Measurements from ENCODE around the gene WASHC4. TPM values are rescaled to one million over a fixed set of nuclear protein-coding genes. Genes with fewer than 3 reads are reported as not detected.

Gene WASHC4, protein sequence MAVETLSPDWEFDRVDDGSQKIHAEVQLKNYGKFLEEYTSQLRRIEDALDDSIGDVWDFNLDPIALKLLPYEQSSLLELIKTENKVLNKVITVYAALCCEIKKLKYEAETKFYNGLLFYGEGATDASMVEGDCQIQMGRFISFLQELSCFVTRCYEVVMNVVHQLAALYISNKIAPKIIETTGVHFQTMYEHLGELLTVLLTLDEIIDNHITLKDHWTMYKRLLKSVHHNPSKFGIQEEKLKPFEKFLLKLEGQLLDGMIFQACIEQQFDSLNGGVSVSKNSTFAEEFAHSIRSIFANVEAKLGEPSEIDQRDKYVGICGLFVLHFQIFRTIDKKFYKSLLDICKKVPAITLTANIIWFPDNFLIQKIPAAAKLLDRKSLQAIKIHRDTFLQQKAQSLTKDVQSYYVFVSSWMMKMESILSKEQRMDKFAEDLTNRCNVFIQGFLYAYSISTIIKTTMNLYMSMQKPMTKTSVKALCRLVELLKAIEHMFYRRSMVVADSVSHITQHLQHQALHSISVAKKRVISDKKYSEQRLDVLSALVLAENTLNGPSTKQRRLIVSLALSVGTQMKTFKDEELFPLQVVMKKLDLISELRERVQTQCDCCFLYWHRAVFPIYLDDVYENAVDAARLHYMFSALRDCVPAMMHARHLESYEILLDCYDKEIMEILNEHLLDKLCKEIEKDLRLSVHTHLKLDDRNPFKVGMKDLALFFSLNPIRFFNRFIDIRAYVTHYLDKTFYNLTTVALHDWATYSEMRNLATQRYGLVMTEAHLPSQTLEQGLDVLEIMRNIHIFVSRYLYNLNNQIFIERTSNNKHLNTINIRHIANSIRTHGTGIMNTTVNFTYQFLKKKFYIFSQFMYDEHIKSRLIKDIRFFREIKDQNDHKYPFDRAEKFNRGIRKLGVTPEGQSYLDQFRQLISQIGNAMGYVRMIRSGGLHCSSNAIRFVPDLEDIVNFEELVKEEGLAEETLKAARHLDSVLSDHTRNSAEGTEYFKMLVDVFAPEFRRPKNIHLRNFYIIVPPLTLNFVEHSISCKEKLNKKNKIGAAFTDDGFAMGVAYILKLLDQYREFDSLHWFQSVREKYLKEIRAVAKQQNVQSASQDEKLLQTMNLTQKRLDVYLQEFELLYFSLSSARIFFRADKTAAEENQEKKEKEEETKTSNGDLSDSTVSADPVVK
- total RNA-seq (10 to 100 TPM; 43.2 to 76.8 (median 53.0) TPM), polyA plus RNA-seq (10 to 100 TPM; 31.0 to 36.4 TPM), total RNA-seq (83.1 reads per million, percentile 81 among the genes with 10 or more reads in this experiment)

DNA sequence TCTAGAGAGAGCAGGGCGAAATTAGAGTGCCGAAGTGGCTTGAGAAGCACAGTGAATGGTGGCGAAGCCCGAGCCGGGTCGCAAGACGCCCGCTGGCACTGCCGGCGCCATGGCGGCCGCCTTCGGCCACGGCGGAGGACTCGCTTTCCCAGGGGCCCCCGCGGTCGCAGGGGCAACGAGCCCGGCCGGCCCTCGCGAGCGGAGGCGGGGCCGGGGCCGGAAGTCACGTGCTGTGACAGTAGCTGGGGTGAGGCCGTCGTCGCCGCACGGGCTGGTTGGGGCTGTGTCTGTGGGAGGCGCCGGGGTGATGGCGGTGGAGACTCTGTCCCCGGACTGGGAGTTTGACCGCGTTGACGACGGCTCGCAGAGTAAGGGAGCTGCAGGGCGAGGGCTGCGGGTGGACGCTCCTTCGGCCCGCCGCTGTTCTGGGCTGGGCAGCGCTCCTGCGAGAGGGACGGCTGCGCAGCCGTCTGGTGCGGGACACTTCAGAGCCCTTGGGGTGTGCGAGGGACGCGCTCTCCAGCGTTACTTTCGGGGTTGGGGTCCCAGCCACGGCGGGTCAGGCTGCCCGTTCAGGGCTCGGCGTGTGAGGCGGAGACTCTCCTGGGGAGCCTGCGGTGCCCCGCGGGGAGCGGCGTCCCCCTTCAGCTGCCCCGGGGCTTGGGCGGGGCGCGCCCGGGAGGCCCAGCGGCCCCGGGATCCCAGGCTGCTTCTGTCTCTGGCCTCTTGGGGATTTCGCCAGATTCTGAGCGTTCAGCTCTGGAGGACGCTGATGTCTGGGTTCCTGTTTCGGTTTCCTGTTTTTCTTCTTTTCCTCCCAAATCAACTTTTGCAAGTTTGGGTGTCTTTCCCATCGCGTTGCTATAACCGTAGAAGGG lies at the start of gene WASHC4:
WASHC4 (plus strand) TSS at position 238 of the 878 bp plus-strand sequence; CDS start at position 308, 70 bp downstream.
- peak within 1 kb of the TSS; percentile 77 to 96 (median 95) for H3K27ac Mint-ChIP-seq
- Histone ChIP-seq H3K9me3 (ENCODE audit: control insufficient read depth in 2 of 3, low read length in 3 of 3) (no peaks in the 10 kb centered on the region), H3K36me3 (ENCODE audit: control insufficient read depth in 2 of 3, insufficient read depth in 3 of 3, low read length in 3 of 3) (peaks cover 0 to 8% (median 4%) of the 10 kb centered on the region in 3 experiments), H3K4me1 (ENCODE audit: control insufficient read depth in 2 of 2, insufficient read depth in 2 of 2, low read length in 2 of 2) (peaks cover 13 to 16% of the 10 kb centered on the region in 2 donors), H3K27me3 (ENCODE audit: control insufficient read depth in 2 of 2, insufficient read depth in 2 of 2, low read length in 2 of 2) (no peaks in the 10 kb centered on the region), H3K27ac (ENCODE audit: low read depth, low read length) (peak within 1 kb of the TSS; percentile 93), H3K4me3 (ENCODE audit: low read length) (peak within 1 kb of the TSS; percentile 68)
- intact Hi-C loops (cut with micrococcal nuclease) = loop anchor here (1.0 to 10.0 kb wide), 30 partner anchors 10 to 1987 kb away; partner anchors contain the start of genes ALDH1L2 (in 2 of the 2), C12orf75 (in 2 of the 2), EID3 (in 2 of the 2) and HCFC2 (in 2 of the 2)
- peaks cover 20 to 45% (median 38%) of the 10 kb centered on the region in 7 donors for H3K4me1 Mint-ChIP-seq
- ATAC-seq (peak; percentile 99), DNase-seq (peak; percentile 87 to 97 (median 90))
- peaks cover 0 to 6% (median 0%) of the 10 kb centered on the region in 11 donors for H3K9me3 Mint-ChIP-seq
- ChIA-PET CTCF (no interaction called here), POLR2A (interaction anchor here (0.8 to 2.3 kb wide), 8 partner anchors 8 to 1250 kb away, joined by 3 to 6 read pairs (median 4); partner anchors contain the start of genes NFYB, POLR3B and TDG)
- H3K27me3 Mint-ChIP-seq = peaks cover 3 to 27% (median 22%) of the 10 kb centered on the region in 5 donors
- peaks cover 8 to 14% (median 11%) of the 10 kb centered on the region in 5 donors for H3K36me3 Mint-ChIP-seq
- peak within 1 kb of the TSS; percentile 89 to 99 (median 96) for H3K4me3 Mint-ChIP-seq

DNA sequence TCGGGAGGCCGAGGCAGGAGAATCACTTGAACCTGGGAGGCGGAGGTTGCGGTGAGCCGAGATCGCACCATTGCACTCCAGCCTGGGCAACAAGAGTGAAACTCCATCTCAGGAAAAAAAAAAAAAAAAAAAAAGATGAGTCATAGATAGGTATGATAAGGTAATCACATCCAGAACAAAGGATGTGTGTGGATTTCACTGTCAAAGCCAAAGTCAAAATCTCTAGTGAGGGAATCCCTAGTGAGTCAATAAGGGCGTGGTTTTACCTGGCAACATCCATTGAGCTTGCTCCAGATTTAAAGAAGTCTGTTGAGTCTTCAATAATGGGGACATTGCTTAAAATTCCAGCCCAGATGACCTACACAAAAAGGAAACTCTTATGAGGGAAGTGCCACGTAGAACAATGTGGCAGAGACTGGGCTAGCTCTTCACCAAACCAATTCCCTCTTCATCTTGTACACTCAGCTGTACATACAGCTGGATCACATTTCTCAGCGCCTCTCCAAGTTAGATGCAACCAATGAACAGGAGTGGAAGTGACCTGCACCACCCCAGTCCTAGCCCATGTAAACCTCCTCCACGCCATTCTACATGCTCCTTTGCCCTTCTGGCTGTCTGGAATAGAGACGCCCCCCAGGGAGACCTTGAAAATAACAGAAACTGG lies 46.7 kb upstream of the WASHC4 start:
- no peak overlapping the region for H3K27ac ChIP-seq (ENCODE audit: low read depth, low read length)
- CTCF ChIA-PET = no interaction called here
- intact Hi-C loops (cut with micrococcal nuclease) = no loop called here
- POLR2A ChIA-PET = no interaction called here
- Mint-ChIP-seq H3K9me3 (peaks cover 0 to 13% (median 2%) of the 10 kb centered on the region in 11 donors), H3K4me3 (no peak overlapping the region), H3K27me3 (peaks cover 0 to 9% (median 0%) of the 10 kb centered on the region in 5 donors), H3K27ac (no peak overlapping the region), H3K4me1 (no peaks in the 10 kb centered on the region), H3K36me3 (peaks cover 0 to 9% (median 3%) of the 10 kb centered on the region in 5 donors)
- no peaks in the 10 kb centered on the region for H3K36me3 ChIP-seq (ENCODE audit: control insufficient read depth in 2 of 3, insufficient read depth in 3 of 3, low read length in 3 of 3)
- no peak overlapping the region for H3K4me3 ChIP-seq (ENCODE audit: low read length)
- no peak for ATAC-seq
- no peak for DNase-seq
- H3K9me3 ChIP-seq (ENCODE audit: control insufficient read depth in 2 of 3, low read length in 3 of 3) = no peaks in the 10 kb centered on the region
- no peaks in the 10 kb centered on the region for H3K4me1 ChIP-seq (ENCODE audit: control insufficient read depth in 2 of 2, insufficient read depth in 2 of 2, low read length in 2 of 2)
- no peaks in the 10 kb centered on the region for H3K27me3 ChIP-seq (ENCODE audit: control insufficient read depth in 2 of 2, insufficient read depth in 2 of 2, low read length in 2 of 2)

DNA sequence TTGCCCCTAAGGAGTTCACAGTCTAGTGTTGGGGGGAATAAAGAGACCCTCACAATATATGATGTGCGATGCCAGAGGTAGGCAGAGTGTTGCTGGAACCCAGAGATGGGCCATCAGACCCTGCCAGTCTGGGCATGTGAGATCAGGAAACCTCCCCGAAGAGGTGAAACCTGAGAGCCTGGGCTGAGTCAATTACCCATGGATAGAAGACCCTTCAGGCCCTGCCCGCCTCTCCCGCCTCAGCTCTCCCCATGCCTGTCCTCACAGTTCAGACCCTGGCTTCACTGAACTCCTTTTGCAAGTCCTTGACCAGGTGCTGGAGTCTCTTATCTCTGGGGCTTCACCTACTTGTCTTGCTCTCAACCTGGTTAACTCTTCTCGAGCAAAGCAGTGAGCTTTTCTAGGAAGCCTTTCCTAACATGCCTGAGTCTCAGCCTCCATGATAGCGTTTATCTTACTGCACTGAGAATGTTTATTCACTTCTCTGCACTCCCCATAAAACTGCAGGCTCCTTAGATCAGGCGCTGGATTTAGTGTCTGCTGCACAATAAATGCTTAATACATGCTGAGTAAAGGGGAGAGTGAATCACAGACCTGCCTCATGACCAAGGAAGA lies 42.9 kb upstream of the WASHC4 start:
- H3K36me3 ChIP-seq (ENCODE audit: control insufficient read depth in 2 of 3, insufficient read depth in 3 of 3, low read length in 3 of 3) = no peaks in the 10 kb centered on the region
- DNase-seq = no peak
- CTCF ChIA-PET = no interaction called here
- H3K4me3 ChIP-seq (ENCODE audit: low read length) = no peak overlapping the region
- no peaks in the 10 kb centered on the region for H3K9me3 ChIP-seq (ENCODE audit: control insufficient read depth in 2 of 3, low read length in 3 of 3)
- no peaks in the 10 kb centered on the region for H3K4me1 ChIP-seq (ENCODE audit: control insufficient read depth in 2 of 2, insufficient read depth in 2 of 2, low read length in 2 of 2)
- H3K27me3 ChIP-seq (ENCODE audit: control insufficient read depth in 2 of 2, insufficient read depth in 2 of 2, low read length in 2 of 2) = no peaks in the 10 kb centered on the region
- Mint-ChIP-seq H3K27ac (no peak overlapping the region), H3K4me1 (no peaks in the 10 kb centered on the region), H3K36me3 (no peaks in the 10 kb centered on the region), H3K27me3 (peaks cover 0 to 18% (median 0%) of the 10 kb centered on the region in 5 donors), H3K4me3 (no peak overlapping the region), H3K9me3 (no peaks in the 10 kb centered on the region)
- H3K27ac ChIP-seq (ENCODE audit: low read depth, low read length) = no peak overlapping the region
- no peak for ATAC-seq
- POLR2A ChIA-PET = interaction anchor here (0.6 kb wide), 1 partner anchor 9 kb away, joined by 3 read pairs; no protein-coding TSS in a partner anchor
- intact Hi-C loops (cut with micrococcal nuclease) = no loop called here

DNA sequence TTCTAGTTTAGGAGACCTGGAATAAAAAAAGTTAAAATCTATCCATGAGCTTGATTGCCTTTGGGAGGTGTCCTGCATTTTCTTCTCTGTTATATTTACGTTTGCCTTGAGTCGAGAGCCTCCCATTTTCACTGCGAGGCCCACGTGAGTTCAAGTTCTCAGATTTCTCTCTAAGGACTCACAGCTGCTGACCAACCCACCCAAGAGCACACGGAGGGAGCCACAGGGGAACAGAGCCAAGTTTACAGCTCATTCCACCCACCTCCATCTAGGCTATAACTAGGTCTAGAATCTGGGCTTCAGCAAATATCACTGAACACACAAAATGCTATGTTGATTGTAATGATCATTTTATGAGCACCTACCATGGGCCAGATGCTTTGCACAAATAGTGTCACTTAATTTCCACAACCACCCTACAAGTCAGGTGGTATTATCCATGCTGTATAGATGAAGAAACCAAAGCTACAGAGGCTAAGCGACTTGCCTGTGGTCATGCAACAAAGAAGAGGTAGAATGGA lies 40.0 kb upstream of the WASHC4 start:
- Mint-ChIP-seq H3K4me1 (no peaks in the 10 kb centered on the region), H3K36me3 (no peaks in the 10 kb centered on the region), H3K9me3 (no peaks in the 10 kb centered on the region), H3K27me3 (peaks cover 0 to 22% (median 0%) of the 10 kb centered on the region in 5 donors), H3K4me3 (no peak overlapping the region), H3K27ac (no peak overlapping the region)
- no peaks in the 10 kb centered on the region for H3K36me3 ChIP-seq (ENCODE audit: control insufficient read depth in 2 of 3, insufficient read depth in 3 of 3, low read length in 3 of 3)
- no peak for ATAC-seq
- no peaks in the 10 kb centered on the region for H3K27me3 ChIP-seq (ENCODE audit: control insufficient read depth in 2 of 2, insufficient read depth in 2 of 2, low read length in 2 of 2)
- intact Hi-C loops (cut with micrococcal nuclease) = no loop called here
- H3K9me3 ChIP-seq (ENCODE audit: control insufficient read depth in 2 of 3, low read length in 3 of 3) = no peaks in the 10 kb centered on the region
- H3K4me3 ChIP-seq (ENCODE audit: low read length) = no peak overlapping the region
- no peak overlapping the region for H3K27ac ChIP-seq (ENCODE audit: low read depth, low read length)
- ChIA-PET POLR2A (no interaction called here), CTCF (no interaction called here)
- no peaks in the 10 kb centered on the region for H3K4me1 ChIP-seq (ENCODE audit: control insufficient read depth in 2 of 2, insufficient read depth in 2 of 2, low read length in 2 of 2)
- DNase-seq = no peak

DNA sequence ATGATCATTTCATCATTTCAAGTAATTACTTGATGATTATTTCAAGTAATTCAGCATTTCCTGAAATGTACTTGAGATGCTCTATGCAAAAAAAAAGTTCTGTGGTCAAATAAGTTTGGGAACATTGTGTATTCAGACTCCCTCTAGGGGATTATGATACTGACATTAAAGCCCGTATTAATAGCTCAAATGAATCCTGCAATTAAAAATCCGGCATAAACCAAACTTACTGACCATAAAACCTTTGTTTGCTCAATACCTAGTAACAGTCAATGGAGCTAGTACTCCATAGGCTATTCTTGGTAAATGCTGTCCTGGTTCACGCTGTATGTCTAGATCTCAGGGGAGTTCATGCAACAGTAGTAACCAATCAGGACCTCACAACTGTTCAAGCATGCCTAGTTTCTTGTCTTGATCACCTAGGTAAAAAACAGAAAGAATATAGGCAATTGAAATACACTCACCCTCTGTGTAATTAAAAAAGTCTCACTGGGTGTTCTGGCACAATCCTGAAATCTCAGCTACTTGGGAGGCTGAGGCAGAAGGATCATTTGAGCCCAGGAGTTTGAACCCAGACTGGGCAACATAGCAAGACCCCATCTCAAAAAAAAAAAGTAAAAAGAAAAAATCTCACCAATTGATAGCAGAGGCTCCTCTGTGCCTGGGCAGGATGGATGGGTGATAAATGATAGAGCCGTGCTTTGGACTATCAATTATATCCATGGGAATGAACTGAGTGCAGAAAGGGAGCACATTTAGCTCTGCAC lies 37.4 kb upstream of the WASHC4 start:
- intact Hi-C loops (cut with micrococcal nuclease) = no loop called here
- Mint-ChIP-seq H3K9me3 (no peaks in the 10 kb centered on the region), H3K4me1 (no peaks in the 10 kb centered on the region), H3K4me3 (no peak overlapping the region), H3K27ac (no peak overlapping the region), H3K36me3 (peaks cover 0 to 4% (median 0%) of the 10 kb centered on the region in 5 donors), H3K27me3 (peaks cover 0 to 22% (median 0%) of the 10 kb centered on the region in 5 donors)
- no peak overlapping the region for H3K4me3 ChIP-seq (ENCODE audit: low read length)
- ChIA-PET POLR2A (interaction anchor here (1.8 kb wide), 1 partner anchor 8 kb away, joined by 3 read pairs; no protein-coding TSS in a partner anchor), CTCF (no interaction called here)
- no peaks in the 10 kb centered on the region for H3K9me3 ChIP-seq (ENCODE audit: control insufficient read depth in 2 of 3, low read length in 3 of 3)
- H3K4me1 ChIP-seq (ENCODE audit: control insufficient read depth in 2 of 2, insufficient read depth in 2 of 2, low read length in 2 of 2) = no peaks in the 10 kb centered on the region
- H3K27ac ChIP-seq (ENCODE audit: low read depth, low read length) = no peak overlapping the region
- no peaks in the 10 kb centered on the region for H3K36me3 ChIP-seq (ENCODE audit: control insufficient read depth in 2 of 3, insufficient read depth in 3 of 3, low read length in 3 of 3)
- ATAC-seq = no peak
- H3K27me3 ChIP-seq (ENCODE audit: control insufficient read depth in 2 of 2, insufficient read depth in 2 of 2, low read length in 2 of 2) = no peaks in the 10 kb centered on the region
- no peak for DNase-seq
